GM19238 (cell line): Measurements from ENCODE around the gene TNN.
"Not testable (repeated sequence)": the region's sequence is repeated elsewhere in the genome, so short reads cannot be mapped to it uniquely, and the experiment has no call there.

Experiments used
- DNase-seq: peaks from one replicate; pipeline ENCODE4 v3.0.0; 2011; ENCODE audit warnings: low spot score; ENCODE audit not compliant: insufficient read length

The TNN gene

DNA sequence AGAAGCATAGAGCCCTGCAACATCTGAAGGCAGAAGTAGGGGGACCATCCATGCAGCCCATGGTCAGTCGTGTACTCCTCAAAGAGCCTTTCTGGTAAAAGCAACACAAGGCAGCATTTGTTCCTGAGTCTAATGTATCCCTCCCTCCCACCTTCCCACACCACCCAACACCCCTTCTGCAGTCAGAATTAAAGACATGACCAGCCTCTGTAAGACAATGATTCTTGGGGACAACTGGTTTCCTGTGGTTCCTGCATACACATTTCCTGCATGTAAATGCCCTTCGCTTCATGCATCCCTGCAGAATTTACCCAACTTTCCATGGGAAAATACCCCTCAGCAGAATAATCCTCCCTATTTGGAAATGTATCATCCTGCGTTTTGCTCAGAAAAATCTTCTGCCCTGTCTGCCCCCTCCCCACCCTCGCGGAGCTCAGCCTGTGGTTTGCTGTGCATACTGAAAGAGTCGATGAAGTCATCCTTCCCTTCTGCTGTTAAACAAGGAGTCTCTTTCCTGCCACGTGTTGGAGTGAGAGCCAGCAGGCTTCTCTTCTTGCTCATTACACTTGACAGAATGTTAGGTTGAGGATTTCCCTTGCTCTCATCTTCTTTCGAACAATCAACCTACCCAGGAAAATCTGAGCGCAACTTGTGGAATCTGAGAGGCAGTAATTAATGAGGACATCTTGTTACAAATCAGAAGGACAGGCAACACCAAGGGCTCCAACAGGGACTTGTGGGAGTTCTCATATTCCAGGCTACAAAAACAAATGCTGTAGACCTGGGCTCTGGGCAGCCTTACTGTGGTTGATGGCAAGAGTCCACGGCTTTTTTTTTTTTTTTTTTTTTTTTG is 4.7 kb downstream of the TNN start:
- no peak for DNase-seq

DNA sequence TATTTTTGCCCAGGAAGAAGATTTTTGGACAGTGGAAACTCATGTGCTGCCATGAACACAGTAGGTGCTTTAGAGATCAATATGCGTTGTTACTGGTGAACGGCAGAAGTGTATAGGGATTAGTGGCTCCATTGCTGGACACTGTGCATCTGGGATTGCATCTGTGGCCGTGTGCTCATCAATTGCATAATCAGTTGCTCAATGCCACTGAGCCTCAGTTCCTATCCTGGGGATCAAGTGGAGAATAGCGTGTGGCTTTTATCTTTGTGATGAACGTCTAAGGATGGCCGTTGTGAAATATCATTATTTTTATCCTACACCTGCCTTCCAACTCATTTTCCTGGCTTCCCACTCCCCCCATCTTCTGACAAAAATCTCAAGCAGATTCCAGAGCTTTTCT is 5.4 kb downstream of the TNN start:
- no peak for DNase-seq

DNA sequence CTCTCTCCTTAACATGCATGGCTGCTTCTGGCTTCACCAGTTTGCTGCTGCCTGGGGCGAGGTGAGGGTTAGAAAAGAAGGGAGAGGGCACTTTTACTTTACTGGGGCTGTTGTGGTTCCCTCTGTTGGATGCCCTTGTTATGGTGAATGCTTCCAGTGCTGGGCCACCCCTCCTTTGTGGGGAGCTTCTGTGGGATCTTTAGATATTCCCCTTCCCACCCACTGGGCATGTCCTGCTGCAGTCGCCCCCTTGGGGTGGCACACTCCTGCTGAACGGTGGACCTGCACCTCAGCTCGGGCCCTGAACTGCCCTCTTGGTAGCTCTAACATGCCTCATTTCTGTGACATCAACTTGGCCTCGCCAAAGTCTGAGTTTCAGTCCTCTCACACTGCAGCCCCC is 6.0 kb downstream of the TNN start:
- no peak for DNase-seq

DNA sequence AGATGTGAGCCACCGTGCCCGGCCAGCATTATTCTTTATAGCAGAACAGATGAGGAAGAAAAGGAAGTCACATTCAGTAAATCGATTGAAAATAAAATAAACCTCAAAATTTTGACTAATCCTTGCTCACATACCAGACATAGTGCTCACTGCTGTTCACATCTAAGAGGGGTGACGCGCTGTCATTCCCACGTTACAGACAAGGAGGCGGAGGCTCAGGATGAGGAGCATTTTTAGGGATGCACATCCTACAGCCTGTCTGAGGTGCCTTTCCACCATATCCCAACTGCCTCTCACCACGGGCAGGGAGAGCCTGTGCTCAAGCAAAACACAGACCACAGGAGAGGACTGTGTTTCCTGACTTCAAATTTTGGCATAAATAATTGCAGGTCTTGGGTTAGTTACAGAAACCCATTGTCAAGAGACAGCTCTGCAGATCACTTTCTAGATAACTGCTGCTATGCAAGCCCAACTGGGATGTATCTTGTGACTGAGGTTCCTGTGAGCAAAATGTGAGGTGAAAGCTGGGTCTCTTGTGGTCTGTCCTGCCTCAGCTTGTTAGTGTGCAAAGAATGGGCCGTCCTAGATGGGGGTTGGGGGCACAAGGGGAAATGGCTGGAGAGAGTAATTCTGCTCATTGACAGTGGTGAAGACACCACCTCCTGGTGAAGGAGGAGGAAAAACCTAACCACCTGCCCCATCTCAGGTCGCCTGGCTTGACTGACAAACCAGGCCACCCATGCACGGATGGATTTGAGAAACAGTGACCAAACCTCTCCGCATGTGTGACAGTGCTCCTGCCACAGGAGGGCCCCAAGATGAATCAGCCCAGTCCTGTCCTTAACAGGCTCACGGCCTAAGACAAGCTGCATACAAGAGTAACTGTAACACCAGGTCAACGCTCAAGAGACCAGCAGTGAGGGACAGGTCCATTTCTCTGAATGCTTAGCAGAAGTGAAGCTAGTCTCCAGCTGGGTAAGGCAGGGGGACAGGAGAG is 8.2 kb downstream of the TNN start:
- no peak for DNase-seq

DNA sequence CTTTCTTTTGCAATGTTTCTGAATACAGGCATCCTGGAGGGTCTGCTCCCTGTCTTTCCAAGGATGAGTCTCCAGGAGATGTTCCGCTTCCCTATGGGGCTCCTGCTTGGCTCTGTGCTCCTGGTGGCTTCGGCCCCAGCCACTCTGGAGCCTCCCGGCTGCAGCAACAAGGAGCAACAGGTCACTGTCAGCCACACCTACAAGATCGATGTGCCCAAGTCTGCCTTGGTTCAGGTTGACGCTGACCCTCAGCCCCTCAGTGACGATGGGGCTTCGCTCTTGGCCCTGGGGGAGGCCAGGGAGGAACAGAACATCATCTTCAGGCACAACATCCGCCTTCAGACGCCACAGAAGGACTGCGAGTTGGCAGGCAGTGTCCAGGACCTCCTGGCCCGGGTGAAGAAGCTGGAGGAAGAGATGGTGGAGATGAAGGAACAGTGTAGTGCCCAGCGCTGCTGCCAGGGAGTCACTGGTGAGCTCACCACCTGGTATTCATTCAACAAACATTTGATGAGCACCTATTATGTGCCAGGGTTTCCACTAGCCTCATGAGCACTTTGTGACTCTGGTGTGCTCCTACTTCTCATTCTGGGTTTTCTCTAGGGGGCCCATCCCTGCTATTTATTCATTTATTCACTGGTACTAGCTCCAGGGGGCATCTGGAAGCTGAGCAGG is 9.9 kb downstream of the TNN start:
- DNase-seq: no peak

DNA sequence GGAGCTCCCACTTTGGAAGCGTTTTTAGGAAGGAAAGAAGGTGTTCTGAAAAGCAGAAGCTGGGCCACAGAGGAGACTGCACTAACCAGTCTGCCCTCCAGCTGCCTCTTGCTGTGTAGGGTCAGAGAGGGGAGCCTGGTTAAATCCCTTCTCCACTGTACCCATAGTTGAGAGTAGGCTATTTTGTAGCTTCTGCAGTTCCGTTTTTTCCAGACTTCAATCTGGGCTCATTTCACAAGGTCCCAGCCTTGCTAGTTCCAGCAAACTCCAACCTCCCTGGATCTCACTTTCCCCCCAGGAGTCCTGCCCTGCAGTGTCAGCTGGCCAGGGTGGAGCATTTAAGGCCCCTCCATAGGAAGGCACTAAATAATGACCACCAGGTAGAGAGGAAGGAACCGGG is 11.0 kb downstream of the TNN start:
- DNase-seq: no peak

DNA sequence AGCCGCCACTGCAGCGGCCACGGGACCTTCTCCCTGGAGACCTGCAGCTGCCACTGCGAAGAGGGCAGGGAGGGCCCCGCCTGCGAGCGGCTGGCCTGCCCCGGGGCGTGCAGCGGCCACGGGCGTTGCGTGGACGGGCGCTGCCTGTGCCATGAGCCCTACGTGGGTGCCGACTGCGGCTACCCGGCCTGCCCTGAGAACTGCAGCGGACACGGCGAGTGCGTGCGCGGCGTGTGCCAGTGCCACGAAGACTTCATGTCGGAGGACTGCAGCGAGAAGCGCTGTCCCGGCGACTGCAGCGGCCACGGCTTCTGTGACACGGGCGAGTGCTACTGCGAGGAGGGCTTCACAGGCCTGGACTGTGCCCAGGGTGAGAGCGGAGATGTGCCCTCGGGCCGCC is 11.7 kb downstream of the TNN start:
- no peak for DNase-seq

DNA sequence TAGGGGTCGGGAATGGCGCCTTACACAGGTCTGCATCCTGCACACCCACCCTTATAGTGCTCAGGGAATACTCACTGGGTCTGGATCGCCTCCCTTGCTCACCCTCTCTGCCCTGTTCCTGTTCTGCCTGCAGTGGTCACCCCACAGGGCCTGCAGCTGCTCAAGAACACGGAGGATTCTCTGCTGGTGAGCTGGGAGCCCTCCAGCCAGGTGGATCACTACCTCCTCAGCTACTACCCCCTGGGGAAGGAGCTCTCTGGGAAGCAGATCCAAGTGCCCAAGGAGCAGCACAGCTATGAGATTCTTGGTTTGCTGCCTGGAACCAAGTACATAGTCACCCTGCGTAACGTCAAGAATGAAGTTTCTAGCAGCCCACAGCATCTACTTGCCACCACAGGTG is 12.4 kb downstream of the TNN start:
- no peak for DNase-seq

DNA sequence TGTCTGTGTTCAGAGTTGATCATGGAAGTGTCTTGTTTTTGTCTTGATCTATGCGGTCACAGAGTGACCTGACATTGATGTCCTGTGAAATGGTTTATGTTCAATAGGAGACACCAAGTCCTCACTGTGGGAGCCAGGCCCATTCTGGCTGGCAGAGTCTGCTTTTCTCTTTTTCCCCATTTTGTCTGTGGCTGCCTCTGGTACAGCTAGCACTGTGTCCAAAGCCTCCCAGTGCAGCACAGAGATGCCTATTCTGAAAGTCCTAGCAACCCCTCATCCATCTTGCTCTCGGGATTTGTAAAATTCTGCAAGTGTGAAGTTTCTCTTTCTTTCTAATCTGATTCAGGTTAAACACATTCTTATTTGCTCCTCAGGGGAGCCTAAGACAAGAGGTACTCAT is 14.3 kb downstream of the TNN start:
- DNase-seq: no peak

DNA sequence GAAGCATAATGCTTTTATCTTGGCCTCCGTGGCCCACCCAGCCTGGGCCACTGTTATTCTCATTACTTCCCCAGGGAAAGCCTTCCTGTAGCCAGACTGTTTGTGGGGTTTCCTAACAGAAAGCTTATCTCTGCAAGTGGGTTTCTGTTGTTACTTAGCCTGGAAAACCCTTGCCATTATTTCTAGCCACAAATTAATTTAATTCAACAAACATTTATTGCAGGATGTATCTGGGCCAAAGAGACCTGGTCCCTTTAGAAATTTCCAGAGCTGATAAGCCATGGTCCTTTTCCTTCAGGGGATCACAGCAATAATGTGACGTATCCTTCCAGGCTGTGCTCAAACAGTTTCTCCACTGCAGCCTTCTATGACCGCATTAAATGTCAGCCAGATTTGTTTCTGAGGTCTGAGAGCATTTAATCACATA is 20.9 kb downstream of the TNN start:
- no peak for DNase-seq

DNA sequence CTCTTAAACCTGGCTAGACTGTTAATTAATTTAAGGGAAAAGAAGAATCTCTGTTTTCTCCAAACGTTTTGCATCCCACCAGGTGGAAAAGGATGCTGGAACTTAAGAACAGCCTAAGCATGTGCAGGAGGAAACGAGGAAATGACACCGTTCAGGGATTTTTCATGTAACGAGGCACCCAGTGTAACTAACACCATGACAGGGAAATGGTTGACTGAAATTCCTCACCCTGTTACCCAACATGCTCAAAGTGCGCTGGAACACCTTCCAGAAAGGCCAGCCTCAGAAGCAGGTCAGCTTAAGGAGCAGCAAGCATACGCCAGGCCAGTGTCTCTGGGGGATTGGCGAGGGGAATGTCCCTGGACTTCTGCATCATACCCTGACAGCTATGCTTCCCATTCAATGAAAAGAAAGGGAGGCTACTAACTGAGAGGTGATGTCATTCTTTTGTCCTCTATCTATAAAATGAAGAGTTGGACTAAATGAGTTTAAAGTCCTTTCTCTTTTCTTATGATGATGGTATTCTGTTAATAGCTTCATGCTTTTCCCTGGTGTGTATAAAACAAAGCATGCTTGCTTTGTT is 21.6 kb downstream of the TNN start:
- DNase-seq: no peak

DNA sequence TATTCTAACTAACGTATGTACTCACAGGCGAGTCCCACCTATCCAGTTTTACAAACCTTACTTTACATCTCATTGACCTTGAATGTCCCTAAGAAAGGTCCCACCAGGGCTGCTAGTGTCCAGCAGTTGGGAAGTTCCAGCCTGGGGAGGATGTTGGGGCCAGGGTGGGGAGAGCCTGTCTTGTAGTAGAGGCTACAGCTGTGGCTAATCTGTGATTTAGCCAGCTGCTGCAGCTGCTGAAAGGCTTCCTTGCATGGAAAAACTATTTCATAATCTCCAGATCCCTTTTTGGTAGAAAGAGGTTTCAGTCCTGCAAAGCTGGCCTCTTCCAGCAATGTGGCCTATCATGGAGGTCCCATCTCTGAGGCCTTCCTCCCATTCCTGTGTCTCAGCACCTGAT is 23.1 kb downstream of the TNN start:
- DNase-seq: no peak

DNA sequence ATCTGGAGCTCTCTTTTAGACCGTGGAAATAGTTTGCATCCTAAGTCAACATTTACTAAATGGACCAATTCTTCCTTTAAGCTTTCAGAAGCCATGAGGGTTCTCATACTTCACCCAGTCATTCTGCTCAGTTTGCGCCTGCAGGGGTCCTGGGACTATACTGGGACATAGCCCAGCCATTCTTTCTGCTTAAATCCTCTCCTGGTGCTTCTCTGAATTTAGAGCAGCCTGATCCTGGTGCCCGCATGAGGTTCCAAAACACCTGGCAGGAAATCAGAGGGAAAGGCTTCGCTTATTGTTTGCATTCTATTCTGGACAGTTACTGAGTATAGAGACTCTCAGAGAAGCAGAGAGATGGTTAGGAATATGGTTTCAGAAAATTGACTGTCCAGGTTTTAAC is 27.0 kb downstream of the TNN start:
- DNase-seq: no peak

DNA sequence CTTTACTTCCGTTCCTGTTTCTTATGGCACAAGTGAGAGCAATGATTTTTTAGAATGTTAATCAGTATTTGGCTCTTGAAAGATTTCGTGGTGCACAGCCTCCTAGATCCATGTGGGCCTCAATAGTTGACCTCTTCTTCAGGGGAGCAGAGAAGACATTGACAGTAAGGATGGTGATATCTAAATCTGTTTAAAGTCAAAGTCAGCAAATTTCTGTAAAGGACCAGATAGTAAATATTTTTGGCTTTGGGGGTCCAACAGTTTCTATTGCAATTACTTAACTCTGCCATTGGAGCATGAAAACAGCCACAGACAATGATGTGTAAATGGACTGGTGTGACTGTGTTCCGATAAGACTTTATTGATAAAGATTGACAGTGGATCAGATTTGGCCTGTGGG is 27.4 kb downstream of the TNN start:
- DNase-seq: no peak

DNA sequence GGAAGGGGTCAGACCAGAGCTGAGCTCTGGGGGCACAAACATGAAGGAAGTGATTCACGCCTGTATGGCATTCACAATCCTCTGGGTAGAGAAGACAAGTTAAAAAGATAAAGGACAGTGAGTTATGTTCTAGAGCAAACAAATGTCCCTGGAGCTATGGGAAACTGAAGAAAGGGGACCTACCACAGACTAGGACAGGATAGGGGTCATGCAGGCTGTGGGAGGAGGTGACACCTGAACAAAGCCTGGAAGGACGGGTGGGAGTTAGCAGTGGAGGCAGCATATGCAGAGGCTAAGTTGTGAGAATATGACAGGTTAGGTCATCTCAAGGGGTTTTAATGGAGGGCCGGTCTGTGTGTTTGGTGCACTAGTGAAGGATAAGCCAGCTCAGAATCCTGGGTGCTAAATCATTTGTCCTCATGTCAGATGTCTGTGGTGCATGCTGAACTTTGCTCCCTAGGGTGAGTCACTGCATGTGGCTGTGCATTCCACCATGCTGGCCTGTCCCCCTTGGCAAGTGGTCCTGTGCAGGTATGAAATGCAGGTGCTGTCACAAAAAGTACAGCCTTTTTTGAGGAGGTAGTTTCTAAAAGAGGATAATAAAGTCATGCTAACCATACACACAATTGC is 28.5 kb downstream of the TNN start:
- no peak for DNase-seq

DNA sequence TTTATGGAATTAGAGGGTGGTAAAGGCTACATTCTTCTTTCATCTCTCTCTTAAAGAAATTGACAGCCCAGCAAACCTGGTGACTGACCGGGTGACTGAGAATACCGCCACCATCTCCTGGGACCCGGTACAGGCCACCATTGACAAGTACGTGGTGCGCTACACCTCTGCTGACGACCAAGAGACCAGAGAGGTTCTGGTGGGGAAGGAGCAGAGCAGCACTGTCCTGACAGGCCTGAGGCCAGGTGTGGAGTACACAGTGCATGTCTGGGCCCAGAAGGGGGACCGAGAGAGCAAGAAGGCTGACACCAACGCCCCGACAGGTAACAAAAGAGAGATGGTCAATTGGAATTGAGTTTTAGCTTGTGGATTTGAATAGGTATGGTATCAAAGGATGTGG is 29.7 kb downstream of the TNN start:
- DNase-seq: no peak

DNA sequence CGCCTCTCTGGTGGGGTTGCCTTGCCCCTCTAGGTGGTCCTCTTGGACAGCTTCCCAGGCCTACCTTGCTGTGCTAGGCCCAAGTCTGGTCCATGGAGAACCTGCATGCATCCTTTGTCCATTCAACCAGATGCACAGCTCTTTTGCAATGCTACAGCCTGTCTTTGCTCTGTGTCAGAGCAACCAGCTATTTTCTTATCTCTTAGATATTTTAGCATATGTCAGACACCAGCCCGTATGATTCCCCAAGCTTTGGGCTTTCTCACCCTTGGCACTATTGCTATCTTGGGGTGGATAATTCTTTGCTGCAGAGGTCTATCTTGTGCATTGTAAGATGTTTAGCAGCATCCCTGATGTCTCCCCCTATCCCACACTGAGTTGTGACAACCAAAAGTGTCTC is 32.3 kb downstream of the TNN start:
- DNase-seq: no peak

DNA sequence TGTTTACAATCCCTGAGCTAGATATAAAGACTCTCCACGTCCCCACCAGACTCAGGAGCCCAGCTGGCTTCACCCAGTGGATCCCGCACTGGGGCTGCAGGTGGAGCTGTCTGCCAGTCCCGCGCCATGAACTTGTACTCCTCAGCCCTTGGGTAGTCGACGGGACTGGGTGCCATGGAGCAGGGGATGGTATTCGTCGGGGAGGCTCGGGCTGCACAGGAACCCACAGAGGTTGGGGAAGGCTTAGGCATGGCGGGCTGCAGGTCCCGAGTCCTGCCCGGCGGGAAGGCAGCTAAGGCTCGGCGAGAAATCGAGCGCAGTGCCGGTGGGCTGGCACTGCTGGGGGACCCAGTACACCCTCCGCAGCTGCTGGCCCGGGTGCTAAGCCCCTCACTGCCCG is 34.5 kb downstream of the TNN start:
- DNase-seq: not testable (repeated sequence)

DNA sequence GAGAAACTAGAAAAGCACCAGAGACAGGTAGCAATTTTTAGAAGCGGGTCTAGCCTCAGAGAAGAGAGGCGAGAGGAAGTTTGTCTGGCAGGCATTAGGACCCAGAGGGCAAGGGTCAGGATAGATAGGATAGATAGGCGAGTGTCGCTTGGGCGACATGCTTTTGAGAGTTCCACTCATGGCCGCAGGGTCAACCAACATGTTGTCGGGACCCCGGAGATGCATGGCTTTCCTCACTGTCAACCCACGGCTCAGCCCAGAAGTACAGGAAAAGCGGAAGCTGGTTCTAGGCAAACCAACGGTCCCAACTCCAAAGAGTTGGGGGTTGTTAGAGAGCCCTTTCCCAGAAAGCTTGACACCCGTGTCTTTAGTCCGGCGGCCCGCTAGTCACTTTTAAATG is 38.9 kb downstream of the TNN start:
- DNase-seq: not testable (repeated sequence)

DNA sequence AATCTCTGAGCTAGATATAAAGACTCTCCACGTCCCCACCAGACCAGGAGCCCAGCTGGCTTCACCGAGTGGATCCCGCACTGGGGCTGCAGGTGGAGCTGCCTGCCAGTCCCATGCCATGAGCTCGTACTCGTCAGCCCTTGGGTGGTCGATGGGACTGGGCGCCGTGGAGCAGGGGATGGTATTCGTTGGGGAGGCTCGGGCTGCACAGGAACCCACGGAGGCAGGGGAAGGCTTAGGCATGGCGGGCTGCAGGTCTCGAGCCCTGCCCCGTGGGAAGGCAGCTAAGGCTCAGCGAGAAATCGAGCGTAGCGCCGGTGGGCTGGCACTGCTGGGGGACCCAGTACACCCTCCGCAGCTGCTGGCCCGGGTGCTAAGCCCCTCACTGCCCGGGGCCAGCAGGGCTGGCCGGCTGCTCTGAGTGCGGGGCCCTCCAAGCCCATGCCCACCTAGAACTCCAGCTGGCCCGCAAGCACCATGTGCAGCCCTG is 40.7 kb downstream of the TNN start:
- DNase-seq: not testable (repeated sequence)

DNA sequence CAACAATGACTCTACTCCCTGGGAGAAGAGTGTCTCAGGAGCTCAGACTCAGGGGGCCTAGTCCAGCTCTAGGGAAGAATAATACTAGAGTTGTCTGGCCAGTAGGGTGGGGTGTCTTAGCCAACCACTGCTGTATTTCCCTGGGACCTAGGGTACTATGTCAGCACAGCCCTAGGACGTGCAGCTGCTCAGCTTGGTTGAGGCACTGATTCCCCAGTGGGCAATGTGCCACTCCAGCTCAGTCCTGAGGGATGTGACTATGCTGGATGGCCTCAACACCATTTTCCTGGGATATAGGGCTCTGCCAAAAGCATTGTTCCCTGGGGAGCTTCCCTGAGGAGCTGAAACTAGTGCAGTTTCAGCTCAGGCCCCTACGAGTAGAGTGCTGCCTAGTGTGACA is 47.4 kb downstream of the TNN start:
- no peak for DNase-seq
